ENCODE measurements around the gene USP2.
"Not testable (repeated sequence)": the region's sequence is repeated elsewhere in the genome, so short reads cannot be mapped to it uniquely, and the experiment has no call there.

USP2 gene

DNA sequence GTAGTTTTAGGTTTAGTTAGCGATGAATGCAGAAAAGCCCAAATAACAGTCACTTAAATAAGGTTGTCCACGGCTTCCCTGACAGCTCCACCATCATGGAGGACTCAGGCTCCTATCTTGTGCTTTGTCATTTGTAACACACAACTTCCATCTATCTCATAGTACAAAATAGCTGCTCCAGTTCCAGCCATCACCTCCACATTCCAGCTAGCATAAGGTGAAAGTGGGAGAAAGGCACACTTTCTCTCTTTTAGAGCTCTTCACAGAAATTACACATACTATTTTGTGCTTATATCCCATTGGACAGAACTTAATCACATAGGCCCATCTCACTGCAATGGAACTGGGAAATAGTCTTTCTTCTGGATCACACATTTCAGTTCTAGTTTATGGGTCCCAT lies 32.8 kb upstream of the USP2 start:
- H3K4me1 ChIP-seq (ENCODE audit: control insufficient read depth in 1 of 2, insufficient read depth in 2 of 2, low read length in 2 of 2): no peaks in the 10 kb centered on the region

DNA sequence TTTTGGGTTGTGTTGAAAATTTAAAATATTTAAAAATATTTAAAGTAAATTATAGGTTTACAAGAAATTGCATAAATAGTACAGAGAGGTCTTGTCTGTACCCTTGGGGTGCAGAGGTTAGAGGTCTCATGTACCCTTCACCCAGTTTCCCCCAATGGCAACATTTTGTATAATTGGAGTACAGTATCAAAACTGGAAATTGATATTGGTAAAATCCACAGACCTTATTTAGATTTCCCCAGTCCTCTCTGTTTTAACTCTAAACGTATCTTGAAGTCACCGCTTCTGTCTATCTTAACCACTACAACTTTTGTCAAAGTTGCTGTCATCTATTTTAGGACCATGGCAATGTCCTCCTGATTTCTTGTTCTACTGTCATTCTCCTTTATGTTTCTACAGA lies 30.6 kb upstream of the USP2 start:
- no peak overlapping the region for H3K4me3 ChIP-seq (ENCODE audit: low read depth in 1 of 2, low read length in 2 of 2)
- no peak overlapping the region for H3K9ac ChIP-seq (ENCODE audit: low read depth in 1 of 2, low read length in 2 of 2)
- H3K9me3 ChIP-seq (ENCODE audit: control insufficient read depth in 1 of 2, low read length in 2 of 2): no peaks in the 10 kb centered on the region
- H3K4me1 ChIP-seq (ENCODE audit: control insufficient read depth in 1 of 2, insufficient read depth in 2 of 2, low read length in 2 of 2): no peaks in the 10 kb centered on the region
- H3K27me3 ChIP-seq (ENCODE audit: control insufficient read depth in 1 of 2, insufficient read depth in 2 of 2, low read length in 2 of 2): no peaks in the 10 kb centered on the region
- no peaks in the 10 kb centered on the region for H3K36me3 ChIP-seq (ENCODE audit: control insufficient read depth in 1 of 2, insufficient read depth in 2 of 2, low read length in 2 of 2)
- no peak overlapping the region for H3K27ac ChIP-seq (ENCODE audit: low read depth, low read length)

More for the DNA sequence above, 32.8 kb upstream of the USP2 start:
- H3K36me3 ChIP-seq (ENCODE audit: control insufficient read depth in 1 of 2, insufficient read depth in 2 of 2, low read length in 2 of 2): no peaks in the 10 kb centered on the region
- H3K27me3 ChIP-seq (ENCODE audit: control insufficient read depth in 1 of 2, insufficient read depth in 2 of 2, low read length in 2 of 2): no peaks in the 10 kb centered on the region
- H3K9ac ChIP-seq (ENCODE audit: low read depth in 1 of 2, low read length in 2 of 2): no peak overlapping the region
- H3K9me3 ChIP-seq (ENCODE audit: control insufficient read depth in 1 of 2, low read length in 2 of 2): no peaks in the 10 kb centered on the region
- no peak overlapping the region for H3K27ac ChIP-seq (ENCODE audit: low read depth, low read length)
- no peak overlapping the region for H3K4me3 ChIP-seq (ENCODE audit: low read depth in 1 of 2, low read length in 2 of 2)

DNA sequence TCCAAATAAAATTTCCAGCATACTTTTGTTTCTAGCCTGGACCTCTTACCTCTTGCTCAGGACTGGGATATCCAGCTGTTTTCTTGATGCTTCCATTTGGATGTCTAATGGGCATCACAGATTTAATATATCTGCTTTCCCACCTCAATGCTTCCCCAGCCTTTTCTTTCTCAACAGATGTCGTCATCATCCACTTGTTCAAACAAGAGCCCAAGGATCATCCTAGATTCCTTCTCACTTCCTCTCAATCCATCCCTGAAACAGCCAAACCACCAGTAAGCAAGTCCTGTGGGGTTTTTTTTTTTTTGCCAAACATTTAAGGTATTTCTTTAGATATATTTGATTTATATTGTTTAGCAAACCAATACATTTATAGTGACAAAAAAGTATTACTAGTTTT lies 29.0 kb upstream of the USP2 start:
- Histone ChIP-seq H3K9me3 (ENCODE audit: control insufficient read depth in 1 of 2, low read length in 2 of 2) (no peaks in the 10 kb centered on the region), H3K9ac (ENCODE audit: low read depth in 1 of 2, low read length in 2 of 2) (no peak overlapping the region), H3K27ac (ENCODE audit: low read depth, low read length) (no peak overlapping the region), H3K36me3 (ENCODE audit: control insufficient read depth in 1 of 2, insufficient read depth in 2 of 2, low read length in 2 of 2) (no peaks in the 10 kb centered on the region), H3K27me3 (ENCODE audit: control insufficient read depth in 1 of 2, insufficient read depth in 2 of 2, low read length in 2 of 2) (no peaks in the 10 kb centered on the region), H3K4me3 (ENCODE audit: low read depth in 1 of 2, low read length in 2 of 2) (no peak overlapping the region), H3K4me1 (ENCODE audit: control insufficient read depth in 1 of 2, insufficient read depth in 2 of 2, low read length in 2 of 2) (no peaks in the 10 kb centered on the region)

DNA sequence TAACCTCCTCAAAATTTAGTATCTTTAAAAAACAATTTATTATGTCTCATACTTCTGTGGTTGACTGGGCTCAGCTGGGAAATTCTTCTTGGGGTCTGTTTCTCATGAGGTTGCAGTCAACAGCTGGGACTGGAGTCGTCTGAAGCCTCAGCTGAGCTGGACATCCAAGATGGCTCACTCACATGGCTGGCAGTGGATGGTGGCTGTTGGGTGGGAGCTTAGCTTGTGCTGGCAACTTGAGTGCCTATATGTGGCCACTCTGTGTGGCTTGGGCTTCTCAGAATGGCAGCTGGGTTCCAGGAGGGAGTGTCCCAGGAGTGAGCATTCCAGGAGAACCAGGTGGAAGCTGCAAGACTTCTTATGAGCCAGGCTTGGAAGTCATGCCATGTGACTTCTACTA lies 28.2 kb upstream of the USP2 start:
- peaks cover 0 to 2% of the 10 kb centered on the region in 2 donors for H3K4me1 ChIP-seq (ENCODE audit: control insufficient read depth in 1 of 2, insufficient read depth in 2 of 2, low read length in 2 of 2)
- H3K9ac ChIP-seq (ENCODE audit: low read depth in 1 of 2, low read length in 2 of 2): no peak overlapping the region
- H3K9me3 ChIP-seq (ENCODE audit: control insufficient read depth in 1 of 2, low read length in 2 of 2): no peaks in the 10 kb centered on the region
- no peaks in the 10 kb centered on the region for H3K36me3 ChIP-seq (ENCODE audit: control insufficient read depth in 1 of 2, insufficient read depth in 2 of 2, low read length in 2 of 2)
- no peaks in the 10 kb centered on the region for H3K27me3 ChIP-seq (ENCODE audit: control insufficient read depth in 1 of 2, insufficient read depth in 2 of 2, low read length in 2 of 2)
- H3K27ac ChIP-seq (ENCODE audit: low read depth, low read length): no peak overlapping the region
- H3K4me3 ChIP-seq (ENCODE audit: low read depth in 1 of 2, low read length in 2 of 2): no peak overlapping the region

DNA sequence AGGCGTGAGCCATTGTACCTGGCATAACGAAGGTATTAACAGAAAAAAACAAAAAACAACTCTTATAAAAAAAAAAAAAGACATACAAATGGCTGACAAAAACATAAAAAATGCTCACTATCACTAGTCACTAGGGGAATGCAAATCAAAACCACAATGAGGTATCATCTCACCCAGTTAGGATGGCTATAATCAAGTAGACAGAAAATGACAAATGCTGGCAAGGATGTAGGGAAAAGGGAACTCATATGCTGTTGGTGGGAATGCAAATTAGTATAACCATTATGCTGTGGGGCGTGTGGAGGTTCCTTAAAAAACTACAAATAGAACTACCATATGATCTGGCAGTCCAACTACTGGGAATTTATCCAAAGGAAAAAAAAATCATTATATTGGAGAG lies 24.5 kb upstream of the USP2 start:
- Histone ChIP-seq H3K4me3 (ENCODE audit: low read depth in 1 of 2, low read length in 2 of 2) (no peak overlapping the region), H3K36me3 (ENCODE audit: control insufficient read depth in 1 of 2, insufficient read depth in 2 of 2, low read length in 2 of 2) (no peaks in the 10 kb centered on the region), H3K9ac (ENCODE audit: low read depth in 1 of 2, low read length in 2 of 2) (no peak overlapping the region), H3K9me3 (ENCODE audit: control insufficient read depth in 1 of 2, low read length in 2 of 2) (peaks cover 0 to 4% of the 10 kb centered on the region in 2 donors), H3K4me1 (ENCODE audit: control insufficient read depth in 1 of 2, insufficient read depth in 2 of 2, low read length in 2 of 2) (peaks cover 0 to 4% of the 10 kb centered on the region in 2 donors), H3K27me3 (ENCODE audit: control insufficient read depth in 1 of 2, insufficient read depth in 2 of 2, low read length in 2 of 2) (no peaks in the 10 kb centered on the region), H3K27ac (ENCODE audit: low read depth, low read length) (no peak overlapping the region)

DNA sequence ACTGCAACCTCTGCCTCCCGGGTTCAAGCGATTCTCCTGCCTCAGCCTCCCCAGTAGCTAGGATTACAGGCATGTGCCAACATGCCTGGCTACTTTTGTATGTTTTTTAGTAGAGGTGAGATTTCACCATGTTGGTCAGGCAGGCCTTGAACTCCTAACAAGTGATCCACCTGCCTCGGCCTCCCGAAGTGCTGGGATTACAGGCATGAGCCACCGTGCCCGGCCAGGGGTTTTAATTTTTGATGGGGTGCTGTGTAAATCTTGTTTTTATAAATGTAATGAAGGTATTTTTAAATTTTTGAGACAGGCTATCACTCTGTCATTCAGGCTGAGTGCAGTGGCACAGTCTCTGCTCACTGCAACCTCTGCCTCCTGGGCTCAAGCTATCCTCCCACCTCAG lies 24.0 kb upstream of the USP2 start:
- not testable (repeated sequence) for H3K36me3 ChIP-seq (ENCODE audit: control insufficient read depth in 1 of 2, insufficient read depth in 2 of 2, low read length in 2 of 2); H3K27ac ChIP-seq (ENCODE audit: low read depth, low read length); H3K4me3 ChIP-seq (ENCODE audit: low read depth in 1 of 2, low read length in 2 of 2); H3K4me1 ChIP-seq (ENCODE audit: control insufficient read depth in 1 of 2, insufficient read depth in 2 of 2, low read length in 2 of 2); H3K9ac ChIP-seq (ENCODE audit: low read depth in 1 of 2, low read length in 2 of 2); H3K9me3 ChIP-seq (ENCODE audit: control insufficient read depth in 1 of 2, low read length in 2 of 2); H3K27me3 ChIP-seq (ENCODE audit: control insufficient read depth in 1 of 2, insufficient read depth in 2 of 2, low read length in 2 of 2)

DNA sequence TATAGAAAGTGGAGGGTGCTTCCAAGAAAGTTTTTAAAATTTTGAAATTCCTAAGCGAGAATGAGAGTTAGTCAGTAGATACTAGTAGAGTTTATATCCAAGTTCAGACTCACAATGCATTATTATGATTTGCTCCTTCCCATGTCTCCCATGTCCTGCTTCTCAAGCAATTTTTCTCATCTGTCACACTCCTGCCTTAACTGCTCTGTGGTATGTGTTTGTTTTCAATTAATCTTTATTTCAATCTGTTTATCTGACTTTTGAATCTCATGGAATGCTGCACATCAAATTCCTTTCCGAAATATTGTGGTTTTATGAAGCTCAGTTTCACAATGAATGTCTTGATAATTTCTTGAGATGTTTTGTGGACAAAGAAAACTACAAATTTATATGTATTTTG lies 23.4 kb upstream of the USP2 start:
- H3K9ac ChIP-seq (ENCODE audit: low read depth in 1 of 2, low read length in 2 of 2): no peak overlapping the region
- peaks cover 0 to 8% of the 10 kb centered on the region in 2 donors for H3K9me3 ChIP-seq (ENCODE audit: control insufficient read depth in 1 of 2, low read length in 2 of 2)
- no peak overlapping the region for H3K4me3 ChIP-seq (ENCODE audit: low read depth in 1 of 2, low read length in 2 of 2)
- no peak overlapping the region for H3K27ac ChIP-seq (ENCODE audit: low read depth, low read length)
- peaks cover 0 to 4% of the 10 kb centered on the region in 2 donors for H3K4me1 ChIP-seq (ENCODE audit: control insufficient read depth in 1 of 2, insufficient read depth in 2 of 2, low read length in 2 of 2)
- H3K27me3 ChIP-seq (ENCODE audit: control insufficient read depth in 1 of 2, insufficient read depth in 2 of 2, low read length in 2 of 2): no peaks in the 10 kb centered on the region
- no peaks in the 10 kb centered on the region for H3K36me3 ChIP-seq (ENCODE audit: control insufficient read depth in 1 of 2, insufficient read depth in 2 of 2, low read length in 2 of 2)

DNA sequence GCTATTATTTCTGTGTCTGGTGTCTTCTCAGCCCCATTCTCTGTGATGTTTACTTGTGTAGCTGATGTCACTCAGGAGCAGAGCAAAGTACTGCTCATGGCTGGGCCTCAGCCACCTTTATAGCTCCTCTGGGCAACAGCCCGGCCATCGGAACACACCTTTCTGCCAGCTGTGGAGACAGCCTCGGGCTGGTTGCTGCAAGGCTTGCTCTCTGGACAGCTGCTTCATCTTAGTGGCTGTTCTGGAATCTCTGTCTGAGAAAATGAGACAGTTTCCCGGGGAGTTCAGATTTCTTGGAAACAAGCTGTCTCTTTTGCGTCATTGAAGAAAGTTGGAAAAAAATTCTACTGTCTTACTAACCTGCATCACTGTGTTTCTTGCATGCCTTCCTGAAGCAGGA lies 21.5 kb upstream of the USP2 start:
- H3K9me3 ChIP-seq (ENCODE audit: control insufficient read depth in 1 of 2, low read length in 2 of 2): peaks cover 6 to 8% of the 10 kb centered on the region in 2 donors
- H3K9ac ChIP-seq (ENCODE audit: low read depth in 1 of 2, low read length in 2 of 2): no peak overlapping the region
- H3K27ac ChIP-seq (ENCODE audit: low read depth, low read length): no peak overlapping the region
- no peaks in the 10 kb centered on the region for H3K27me3 ChIP-seq (ENCODE audit: control insufficient read depth in 1 of 2, insufficient read depth in 2 of 2, low read length in 2 of 2)
- H3K4me1 ChIP-seq (ENCODE audit: control insufficient read depth in 1 of 2, insufficient read depth in 2 of 2, low read length in 2 of 2): peaks cover 0 to 4% of the 10 kb centered on the region in 2 donors
- H3K36me3 ChIP-seq (ENCODE audit: control insufficient read depth in 1 of 2, insufficient read depth in 2 of 2, low read length in 2 of 2): no peaks in the 10 kb centered on the region
- no peak overlapping the region for H3K4me3 ChIP-seq (ENCODE audit: low read depth in 1 of 2, low read length in 2 of 2)

DNA sequence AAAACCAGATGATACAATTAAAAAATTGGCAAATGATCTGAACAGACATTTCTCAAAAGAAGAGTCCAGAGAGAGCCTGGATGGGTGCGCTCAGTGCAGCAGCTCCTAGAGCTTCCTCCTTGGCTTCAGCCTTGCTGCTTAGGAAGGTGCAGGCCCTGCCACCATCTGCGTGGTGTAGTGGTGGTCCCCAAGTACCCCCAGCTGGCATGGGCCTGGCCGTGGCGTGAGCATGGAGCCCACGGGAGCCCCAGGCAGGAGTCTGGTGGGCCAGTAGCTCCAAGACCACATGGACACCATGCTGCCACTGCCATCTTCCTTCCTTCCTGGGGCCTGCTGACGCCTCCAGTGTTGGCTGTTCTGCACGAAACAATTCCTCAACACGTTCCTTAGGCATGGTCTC lies 21.0 kb upstream of the USP2 start:
- Histone ChIP-seq H3K27ac (ENCODE audit: low read depth, low read length) (no peak overlapping the region), H3K9ac (ENCODE audit: low read depth in 1 of 2, low read length in 2 of 2) (no peak overlapping the region)

DNA sequence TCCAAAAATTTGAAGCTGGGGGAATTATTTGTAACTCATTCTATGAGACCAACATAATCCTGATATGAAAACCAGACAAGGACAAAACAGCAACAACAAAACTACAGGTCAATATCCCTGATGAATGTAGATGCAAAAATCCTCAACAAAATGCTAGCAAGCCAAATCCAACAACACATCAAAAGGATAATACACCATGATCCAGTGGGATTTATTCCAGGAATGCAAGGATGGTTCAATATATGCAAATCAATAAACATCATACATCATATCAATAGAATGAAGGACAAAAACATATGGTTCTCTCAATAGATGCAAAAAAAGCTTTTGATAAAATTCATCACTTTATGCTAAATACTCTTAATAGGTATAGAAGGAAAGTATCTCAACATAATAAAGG lies 19.4 kb upstream of the USP2 start:
- Histone ChIP-seq H3K4me3 (ENCODE audit: low read depth in 1 of 2, low read length in 2 of 2) (no peak overlapping the region), H3K9ac (ENCODE audit: low read depth in 1 of 2, low read length in 2 of 2) (no peak overlapping the region), H3K4me1 (ENCODE audit: control insufficient read depth in 1 of 2, insufficient read depth in 2 of 2, low read length in 2 of 2) (peaks cover 0 to 4% of the 10 kb centered on the region in 2 donors), H3K27ac (ENCODE audit: low read depth, low read length) (no peak overlapping the region), H3K27me3 (ENCODE audit: control insufficient read depth in 1 of 2, insufficient read depth in 2 of 2, low read length in 2 of 2) (no peaks in the 10 kb centered on the region), H3K36me3 (ENCODE audit: control insufficient read depth in 1 of 2, insufficient read depth in 2 of 2, low read length in 2 of 2) (no peaks in the 10 kb centered on the region), H3K9me3 (ENCODE audit: control insufficient read depth in 1 of 2, low read length in 2 of 2) (peaks cover 7 to 8% of the 10 kb centered on the region in 2 donors)

More for the DNA sequence above, 21.0 kb upstream of the USP2 start:
- Histone ChIP-seq H3K27me3 (ENCODE audit: control insufficient read depth in 1 of 2, insufficient read depth in 2 of 2, low read length in 2 of 2) (no peaks in the 10 kb centered on the region), H3K36me3 (ENCODE audit: control insufficient read depth in 1 of 2, insufficient read depth in 2 of 2, low read length in 2 of 2) (no peaks in the 10 kb centered on the region), H3K4me1 (ENCODE audit: control insufficient read depth in 1 of 2, insufficient read depth in 2 of 2, low read length in 2 of 2) (peaks cover 0 to 4% of the 10 kb centered on the region in 2 donors), H3K9me3 (ENCODE audit: control insufficient read depth in 1 of 2, low read length in 2 of 2) (peaks cover 7 to 8% of the 10 kb centered on the region in 2 donors), H3K4me3 (ENCODE audit: low read depth in 1 of 2, low read length in 2 of 2) (no peak overlapping the region)

DNA sequence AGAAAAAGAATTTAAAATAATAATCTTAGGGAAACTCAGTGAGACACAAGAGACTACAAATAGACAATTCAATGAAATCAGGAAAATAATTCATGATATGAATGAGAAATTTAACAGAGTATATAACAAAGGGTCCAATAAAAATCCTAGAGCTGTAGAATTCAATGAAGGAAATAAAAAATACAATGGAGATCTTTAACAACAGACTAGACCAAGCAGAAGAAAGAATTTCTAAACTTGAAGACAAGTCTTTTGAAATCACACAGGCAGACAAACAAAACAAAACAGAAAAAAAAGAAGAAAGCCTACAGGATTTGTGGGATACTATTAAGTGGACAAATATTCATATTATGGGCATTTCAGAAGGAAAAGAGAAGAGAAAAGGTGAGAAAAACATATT lies 16.2 kb upstream of the USP2 start:
- Histone ChIP-seq H3K9me3 (ENCODE audit: control insufficient read depth in 1 of 2, low read length in 2 of 2) (peaks cover 7 to 8% of the 10 kb centered on the region in 2 donors), H3K27me3 (ENCODE audit: control insufficient read depth in 1 of 2, insufficient read depth in 2 of 2, low read length in 2 of 2) (no peaks in the 10 kb centered on the region), H3K9ac (ENCODE audit: low read depth in 1 of 2, low read length in 2 of 2) (no peak overlapping the region), H3K36me3 (ENCODE audit: control insufficient read depth in 1 of 2, insufficient read depth in 2 of 2, low read length in 2 of 2) (no peaks in the 10 kb centered on the region), H3K27ac (ENCODE audit: low read depth, low read length) (no peak overlapping the region), H3K4me3 (ENCODE audit: low read depth in 1 of 2, low read length in 2 of 2) (no peak overlapping the region), H3K4me1 (ENCODE audit: control insufficient read depth in 1 of 2, insufficient read depth in 2 of 2, low read length in 2 of 2) (no peaks in the 10 kb centered on the region)

All from duodenal mucosa (tissue), 2 donors.